ENCODE data around the gene TAS1R3. TPM values are rescaled to one million over a fixed set of nuclear protein-coding genes. Genes with fewer than 3 reads are reported as not detected.

TAS1R3 gene
- total RNA-seq, 1 experiment from 2014 or later: 0.07 TPM

GRCh38 chr1:1377540-1378205 lies 46.6 kb downstream of the TAS1R3 start:
- DNase-seq (ENCODE audit: low read depth, low spot score) (no peak), ATAC-seq (no peak)
- no peaks in the 10 kb centered on the region for H3K9me2 ChIP-seq (ENCODE audit: insufficient read depth)
- no peaks in the 10 kb centered on the region for H3K9me3 ChIP-seq (ENCODE audit: control insufficient read depth in 1 of 2, insufficient read depth in 1 of 2, low read depth in 1 of 2, low read length in 2 of 2)
- H3K36me3 ChIP-seq (ENCODE audit: control insufficient read depth in 1 of 2, insufficient read depth in 2 of 2, low read length in 2 of 2): peaks cover 0 to 11% of the 10 kb centered on the region in 2 experiments; a peak in 2 of 4 replicates
- H3K4me1 ChIP-seq (ENCODE audit: control insufficient read depth in 1 of 2, insufficient read depth in 2 of 2, low read length in 2 of 2): peaks cover 14 to 23% of the 10 kb centered on the region in 2 experiments
- ChIA-PET CTCF (no interaction called here), POLR2A (no interaction called here), RAD21 (ENCODE audit: low non-redundant PET in 1 of 2, low total read pairs in 2 of 2, uncharacterized antibody in 2 of 2, unreplicated experiment in 2 of 2) (no interaction called here)
- no peak overlapping the region for H3K4me2 ChIP-seq (ENCODE audit: low read length)
- intact Hi-C loops (cut with micrococcal nuclease): no loop called here
- no peak overlapping the region for H3K27ac ChIP-seq (ENCODE audit: low read depth, low read length)
- H3K4me3 ChIP-seq (replicated peaks in 1 of 2; ENCODE audit: low read depth in 1 of 2, low read length in 2 of 2): no peak overlapping the region
- peaks cover 23% of the 10 kb centered on the region for H3K79me2 ChIP-seq (ENCODE audit: insufficient read depth, low read length)
- BruUV-seq (replicated peaks): no TSS peak
- H3K9ac ChIP-seq (ENCODE audit: low read length): no peak overlapping the region
- H3K27me3 ChIP-seq (ENCODE audit: insufficient read depth, low read length): no peaks in the 10 kb centered on the region
- H4K20me1 ChIP-seq (ENCODE audit: insufficient read depth): no peaks in the 10 kb centered on the region
- no peak overlapping the region for H2AFZ ChIP-seq (ENCODE audit: low read depth, low read length, poor library complexity, severe bottlenecking)
- no peak for TF ChIP-seq SP1 (IDR thresholded peaks at IDR 0.05; ENCODE audit: low read depth)
- no peak for TF ChIP-seq ATF3 (IDR thresholded peaks at IDR 0.05)
- no peak for TF ChIP-seq CEBPB (IDR thresholded peaks at IDR 0.05; ENCODE audit: low read depth)
- no peak for TF ChIP-seq ZFX (IDR thresholded peaks at IDR 0.05)
- no peak for TF ChIP-seq EZH2phosphoT487 (IDR thresholded peaks at IDR 0.05; ENCODE audit: borderline replicate concordance)
- no peak for TF ChIP-seq RAD21 (IDR thresholded peaks at IDR 0.05; ENCODE audit: low read depth)
- no peak for TF ChIP-seq JUND (IDR thresholded peaks at IDR 0.05)
- TF ChIP-seq FOSL1 (IDR thresholded peaks at IDR 0.05; ENCODE audit: low read depth): no peak
- no peak for TF ChIP-seq TCF7L2 (IDR thresholded peaks at IDR 0.05; ENCODE audit: borderline replicate concordance, extremely low read depth, insufficient read depth, insufficient read length)
- no peak for TF ChIP-seq POLR2A (IDR thresholded peaks at IDR 0.05; ENCODE audit: borderline replicate concordance, extremely low read depth, insufficient read depth, insufficient read length)
- no peak for TF ChIP-seq SIN3A (IDR thresholded peaks at IDR 0.05; ENCODE audit: low read depth)
- TF ChIP-seq CTCF (IDR thresholded peaks at IDR 0.05 in 2 of 3, conservative IDR thresholded peaks at IDR 0.05 in 1 of 3; ENCODE audit: borderline replicate concordance in 1 of 3, insufficient read depth in 1 of 3, low read depth in 2 of 3, low read length in 2 of 3): no peak
- TF ChIP-seq REST (IDR thresholded peaks at IDR 0.05; ENCODE audit: low read depth): no peak

Data from HCT116 (cell line).